ENCODE results near the gene VSTM4.

GRCh38 chr10:49150426-49150825, 35.1 kb upstream of the VSTM4 start:
- TF ChIP-seq CTCF (IDR thresholded peaks at IDR 0.05) (no peak), POLR2A (IDR thresholded peaks at IDR 0.05) (no peak)

All from adrenal gland (tissue), 5 donors.